Endothelial cell of umbilical vein (primary cell): ENCODE data around the gene GNAZ.

ENCODE experiments used
- EZH2 ChIP-seq: IDR thresholded peaks from 2 replicates; pipeline ENCODE4 v1.6.1; 2012; ENCODE audit warnings: borderline replicate concordance, low read depth, mild to moderate bottlenecking, moderate library complexity, low read length, inconsistent platforms; ENCODE audit not compliant: severe bottlenecking
- POLR2A ChIP-seq: IDR thresholded peaks from 2 replicates; pipeline ENCODE4 v1.6.1; 2012; ENCODE audit warnings: low read depth, mild to moderate bottlenecking, control low read depth, low read length
- TF ChIP-seq, protein P1 (sequence below), 2 donors: IDR thresholded peaks; 1 replicate in 1 of 2; 2 replicates in 1 of 2; pipeline ENCODE4 v1.5.1; 2011; ENCODE audit warnings: low read length in 2 of 2, mild to moderate bottlenecking in 2 of 2, moderate library complexity in 2 of 2, control low read depth in 1 of 2, inconsistent platforms in 1 of 2, low read depth in 1 of 2; ENCODE audit not compliant: insufficient read depth in 1 of 2; ENCODE audit errors: extremely low read depth in 1 of 2

DNA sequence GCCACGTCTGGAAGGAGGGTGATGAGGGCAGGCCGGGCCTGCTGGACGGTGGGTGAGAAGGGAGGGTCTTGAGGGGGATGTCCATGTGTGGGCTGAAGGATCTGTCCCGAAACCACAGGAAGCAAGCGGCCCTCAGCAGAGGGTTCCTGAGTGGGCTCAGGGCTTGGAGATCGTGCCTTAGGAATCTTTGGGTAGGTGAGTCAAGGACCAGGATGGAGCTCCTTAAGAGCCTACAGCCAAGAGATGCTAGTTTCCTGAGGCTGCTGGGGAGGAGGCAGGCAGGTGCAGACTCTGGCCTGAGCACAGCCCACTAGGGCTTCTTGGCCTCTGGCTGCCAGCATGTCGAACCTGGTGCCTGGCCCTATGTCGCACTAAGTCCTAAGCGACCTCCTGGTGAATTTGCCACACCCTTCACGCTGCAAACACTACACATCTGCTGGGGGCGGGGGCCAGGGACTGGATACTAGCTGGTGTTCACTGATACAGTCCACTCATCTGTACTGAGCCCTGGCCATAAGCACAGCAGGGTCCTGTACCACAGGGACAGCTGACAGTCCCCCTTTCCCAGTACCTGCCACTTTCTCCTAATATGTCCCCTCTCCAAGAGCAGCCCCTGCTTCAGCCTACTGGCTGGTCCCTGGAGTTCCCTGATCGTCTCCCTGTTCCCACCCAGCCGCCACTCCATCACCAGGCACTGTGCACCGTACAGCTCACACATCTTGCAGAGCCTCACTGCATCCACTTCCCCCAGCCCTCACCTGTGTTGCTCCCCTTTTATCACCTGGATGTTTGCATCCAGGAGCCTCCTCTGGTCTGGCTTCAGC lies 19.5 kb downstream of the GNAZ start:
- TF ChIP-seq, protein P1, sequence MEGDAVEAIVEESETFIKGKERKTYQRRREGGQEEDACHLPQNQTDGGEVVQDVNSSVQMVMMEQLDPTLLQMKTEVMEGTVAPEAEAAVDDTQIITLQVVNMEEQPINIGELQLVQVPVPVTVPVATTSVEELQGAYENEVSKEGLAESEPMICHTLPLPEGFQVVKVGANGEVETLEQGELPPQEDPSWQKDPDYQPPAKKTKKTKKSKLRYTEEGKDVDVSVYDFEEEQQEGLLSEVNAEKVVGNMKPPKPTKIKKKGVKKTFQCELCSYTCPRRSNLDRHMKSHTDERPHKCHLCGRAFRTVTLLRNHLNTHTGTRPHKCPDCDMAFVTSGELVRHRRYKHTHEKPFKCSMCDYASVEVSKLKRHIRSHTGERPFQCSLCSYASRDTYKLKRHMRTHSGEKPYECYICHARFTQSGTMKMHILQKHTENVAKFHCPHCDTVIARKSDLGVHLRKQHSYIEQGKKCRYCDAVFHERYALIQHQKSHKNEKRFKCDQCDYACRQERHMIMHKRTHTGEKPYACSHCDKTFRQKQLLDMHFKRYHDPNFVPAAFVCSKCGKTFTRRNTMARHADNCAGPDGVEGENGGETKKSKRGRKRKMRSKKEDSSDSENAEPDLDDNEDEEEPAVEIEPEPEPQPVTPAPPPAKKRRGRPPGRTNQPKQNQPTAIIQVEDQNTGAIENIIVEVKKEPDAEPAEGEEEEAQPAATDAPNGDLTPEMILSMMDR (IDR thresholded peaks at IDR 0.05; ENCODE audit: extremely low read depth in 1 of 2, insufficient read depth in 1 of 2, low read depth in 1 of 2, low read length in 2 of 2), result no peak
- no peak for TF ChIP-seq EZH2
- TF ChIP-seq POLR2A, result no peak
